ENCODE data around the gene YPEL3. TPM values are rescaled to one million over a fixed set of nuclear protein-coding genes. Genes with fewer than 3 reads are reported as not detected.
"Not testable (repeated sequence)": the region's sequence is repeated elsewhere in the genome, so short reads cannot be mapped to it uniquely, and the experiment has no call there.

Gene YPEL3
- total and polyA plus RNA-seq, 12 donors, result 14.6 to 454 (median 94.5) TPM

GRCh38 chr16:30131869-30132475 lies 36.0 kb upstream of the YPEL3 start:
- Histone ChIP-seq H3K4me1 (replicated peaks in 1 of 2) (no peaks in the 10 kb centered on the region), H3K4me3 (no peak overlapping the region), H3K27ac (no peak overlapping the region), H3K27me3 (no peaks in the 10 kb centered on the region), H3K9me3 (replicated peaks in 1 of 3) (no peaks in the 10 kb centered on the region), H3K36me3 (replicated peaks in 1 of 2) (no peaks in the 10 kb centered on the region)
- no peak for TF ChIP-seq CTCF (IDR thresholded peaks at IDR 0.05)
- TF ChIP-seq POLR2A (IDR thresholded peaks at IDR 0.05), result no peak
- no peak for DNase-seq
- intact Hi-C loops (cut with DNase I), result loop anchor here in 1 of 2 donors (5.0 kb wide), 1 partner anchor 35 kb away; the partner anchor contains the start of gene YPEL3
- WGBS, 4 donors, result 67 to 83% (median 78%) methylated on average over 3 to 4 of the region's 4 CpGs

GRCh38 chr16:30127993-30128392 lies 32.0 kb upstream of the YPEL3 start:
- Histone ChIP-seq H3K27me3 (no peaks in the 10 kb centered on the region), H3K27ac (no peak overlapping the region), H3K9me3 (replicated peaks in 1 of 3) (no peaks in the 10 kb centered on the region), H3K4me1 (replicated peaks in 1 of 2) (peaks cover 7 to 10% of the 10 kb centered on the region in 2 donors), H3K4me3 (no peak overlapping the region), H3K36me3 (replicated peaks in 1 of 2) (no peaks in the 10 kb centered on the region)
- WGBS, 4 donors, result 88 to 100% (median 91%) methylated on average over 1 of the region's 1 CpG
- no peak for DNase-seq
- intact Hi-C loops (cut with DNase I), result loop anchor here in 1 of 2 donors (10.0 kb wide), 1 partner anchor 57 kb away; the partner anchor contains the start of gene CORO1A
- TF ChIP-seq CTCF (IDR thresholded peaks at IDR 0.05) (no peak), POLR2A (IDR thresholded peaks at IDR 0.05) (no peak)

- H3K4me3 ChIP-seq; H3K9me3 ChIP-seq (replicated peaks in 1 of 3); DNase-seq; H3K27me3 ChIP-seq; H3K27ac ChIP-seq; H3K36me3 ChIP-seq (replicated peaks in 1 of 2): not testable (repeated sequence)
- intact Hi-C loops (cut with DNase I), result loop anchor here in 1 of 2 donors (10.0 kb wide), 1 partner anchor 59 kb away; the partner anchor contains the start of gene CORO1A
- peaks cover 7 to 26% of the 10 kb centered on the region in 2 donors for H3K4me1 ChIP-seq (replicated peaks in 1 of 2)
- WGBS, 4 donors, result 94 to 95% (median 95%) methylated on average over 8 to 9 of the region's 9 CpGs
These were observed 29.7 kb upstream of the YPEL3 start for GRCh38 chr16:30125690-30126089.

- peaks cover 7 to 26% of the 10 kb centered on the region in 2 donors for H3K4me1 ChIP-seq (replicated peaks in 1 of 2)
- WGBS, 4 donors, result 93 to 96% (median 94%) methylated on average over 3 to 4 of the region's 4 CpGs
- no peak for DNase-seq
- H3K27me3 ChIP-seq, result no peaks in the 10 kb centered on the region
- no peak overlapping the region for H3K4me3 ChIP-seq
- peaks cover 0 to under 1% of the 10 kb centered on the region in 2 donors for H3K36me3 ChIP-seq (replicated peaks in 1 of 2)
- intact Hi-C loops (cut with DNase I), result loop anchor here in 1 of 2 donors (10.0 kb wide), 1 partner anchor 60 kb away; the partner anchor contains the start of gene CORO1A
- H3K9me3 ChIP-seq (replicated peaks in 1 of 3), result no peaks in the 10 kb centered on the region
- TF ChIP-seq CTCF (IDR thresholded peaks at IDR 0.05) (no peak), POLR2A (IDR thresholded peaks at IDR 0.05) (no peak)
- peak overlapping the region in 3 of 5 donors; percentile 72 to 95 (median 93) for H3K27ac ChIP-seq
These were observed 29.0 kb upstream of the YPEL3 start for GRCh38 chr16:30124985-30125379.

All from adrenal gland (tissue), 12 donors.